ENCODE results near the gene MED17. TPM values are rescaled to one million over a fixed set of nuclear protein-coding genes. Genes with fewer than 3 reads are reported as not detected.

Gene MED17
- total RNA-seq, 6 experiments from 2014 or later, result 21.6 to 28.1 (median 25.5) TPM

- no peak for TF ChIP-seq CTCF (IDR thresholded peaks at IDR 0.05)
- Mint-ChIP-seq H3K4me3 (no peak overlapping the region), H3K9me3 (no peaks in the 10 kb centered on the region)
Measured at GRCh38 chr11:93831343-93832127, 47.5 kb downstream of the MED17 start.

GRCh38 chr11:93832780-93833179 lies 48.7 kb downstream of the MED17 start:
- Mint-ChIP-seq H3K4me1 (ENCODE audit: low read depth) (no peaks in the 10 kb centered on the region), H3K27me3 (ENCODE audit: insufficient read depth) (peaks cover 12% of the 10 kb centered on the region), H3K4me3 (no peak overlapping the region), H3K9me3 (no peaks in the 10 kb centered on the region), H3K27ac (no peak overlapping the region), H3K36me3 (ENCODE audit: low read depth) (no peaks in the 10 kb centered on the region)
- no peak for TF ChIP-seq CTCF (IDR thresholded peaks at IDR 0.05)
- no peak for DNase-seq

More at GRCh38 chr11:93831343-93832127, 47.5 kb downstream of the MED17 start:
- no peak overlapping the region for H3K27ac Mint-ChIP-seq
- DNase-seq, result no peak
- peaks cover 12% of the 10 kb centered on the region for H3K27me3 Mint-ChIP-seq (ENCODE audit: insufficient read depth)
- no peaks in the 10 kb centered on the region for H3K4me1 Mint-ChIP-seq (ENCODE audit: low read depth)
- no peaks in the 10 kb centered on the region for H3K36me3 Mint-ChIP-seq (ENCODE audit: low read depth)

- H3K4me1 Mint-ChIP-seq (ENCODE audit: low read depth), result peaks cover 21% of the 10 kb centered on the region
- TF ChIP-seq CTCF (IDR thresholded peaks at IDR 0.05), result no peak
Measured at GRCh38 chr11:93838967-93839366, 54.9 kb downstream of the MED17 start.

GRCh38 chr11:93840180-93840579 lies 56.1 kb downstream of the MED17 start:
- H3K36me3 Mint-ChIP-seq (ENCODE audit: low read depth), result no peaks in the 10 kb centered on the region
- no peak for DNase-seq
- H3K4me3 Mint-ChIP-seq, result no peak overlapping the region
- H3K27ac Mint-ChIP-seq, result no peak overlapping the region
- no peaks in the 10 kb centered on the region for H3K9me3 Mint-ChIP-seq
- TF ChIP-seq CTCF (IDR thresholded peaks at IDR 0.05), result no peak
- peaks cover 34% of the 10 kb centered on the region for H3K4me1 Mint-ChIP-seq (ENCODE audit: low read depth)
- no peaks in the 10 kb centered on the region; the same call in 1 of the 2 replicates for H3K27me3 Mint-ChIP-seq (ENCODE audit: insufficient read depth)

More at GRCh38 chr11:93838967-93839366, 54.9 kb downstream of the MED17 start:
- Mint-ChIP-seq H3K27me3 (ENCODE audit: insufficient read depth) (peaks cover 2% of the 10 kb centered on the region), H3K36me3 (ENCODE audit: low read depth) (no peaks in the 10 kb centered on the region), H3K4me3 (no peak overlapping the region), H3K27ac (no peak overlapping the region), H3K9me3 (no peaks in the 10 kb centered on the region)
- DNase-seq, result no peak

GRCh38 chr11:93840981-93841380 lies 56.9 kb downstream of the MED17 start:
- no peak for TF ChIP-seq CTCF (IDR thresholded peaks at IDR 0.05)
- Mint-ChIP-seq H3K4me3 (no peak overlapping the region), H3K9me3 (no peaks in the 10 kb centered on the region), H3K36me3 (ENCODE audit: low read depth) (no peaks in the 10 kb centered on the region), H3K27me3 (ENCODE audit: insufficient read depth) (no peaks in the 10 kb centered on the region; the same call in 1 of the 2 replicates), H3K27ac (no peak overlapping the region), H3K4me1 (ENCODE audit: low read depth) (peaks cover 42% of the 10 kb centered on the region)
- DNase-seq, result no peak
